ENCODE data around the gene CHRM4. TPM values are rescaled to one million over a fixed set of nuclear protein-coding genes. Genes with fewer than 3 reads are reported as not detected.

The CHRM4 gene
- total and polyA plus RNA-seq, 2 of the 13 experiments (the other 11 are each of a cell fraction or from before 2014, with no cell fraction given), result 0.13 to 0.21 TPM

GRCh38 chr11:46389450-46390330, 1.9 kb downstream of the CHRM4 start (continued):
- no peak for TF ChIP-seq MTA1 (CRISPR knock-in tag; IDR thresholded peaks at IDR 0.05; ENCODE audit: borderline replicate concordance)
- 0 out of 2 replicates have a peak, but pooled peaks have one; percentile 19 for TF ChIP-seq SKIL (CRISPR knock-in tag; IDR thresholded peaks at IDR 0.05; ENCODE audit: borderline replicate concordance)
- TF ChIP-seq ZNF296 (CRISPR knock-in tag; conservative IDR thresholded peaks at IDR 0.05), result peak; percentile 15; the same call in 1 of the 2 replicates
- TF ChIP-seq ZNF318 (CRISPR knock-in tag; IDR thresholded peaks at IDR 0.05), result no peak
- TF ChIP-seq ARNTL (CRISPR knock-in tag; IDR thresholded peaks at IDR 0.05), result no peak
- TF ChIP-seq ZNF598 (CRISPR knock-in tag; IDR thresholded peaks at IDR 0.05; ENCODE audit: borderline replicate concordance), result peak; percentile 74; the same call in 1 of the 2 replicates
- no peak; the same call in 1 of the 2 replicates for TF ChIP-seq EHMT2 (IDR thresholded peaks at IDR 0.05; ENCODE audit: borderline replicate concordance, low read depth, low read length)
- TF ChIP-seq ZNF138 (CRISPR knock-in tag; IDR thresholded peaks at IDR 0.05; ENCODE audit: low read depth), result no peak
- no peak for TF ChIP-seq RFX1 (IDR thresholded peaks at IDR 0.05)
- no peak for TF ChIP-seq ZMAT5 (CRISPR knock-in tag; IDR thresholded peaks at IDR 0.05; ENCODE audit: borderline replicate concordance, low read depth)
- TF ChIP-seq CENPX (CRISPR knock-in tag; IDR thresholded peaks at IDR 0.05), result no peak
- TF ChIP-seq ZNF569 (CRISPR knock-in tag; IDR thresholded peaks at IDR 0.05; ENCODE audit: borderline replicate concordance), result no peak
- TF ChIP-seq ZNF891 (CRISPR knock-in tag; IDR thresholded peaks at IDR 0.05), result no peak
- TF ChIP-seq ZNF430 (CRISPR knock-in tag; IDR thresholded peaks at IDR 0.05), result 0 out of 2 replicates have a peak, but pooled peaks have one; percentile 2
- no peak for TF ChIP-seq TOPORS (CRISPR knock-in tag; IDR thresholded peaks at IDR 0.05)
- no peak for TF ChIP-seq ZNF713 (CRISPR knock-in tag; IDR thresholded peaks at IDR 0.05)
- no peak for TF ChIP-seq ERF (CRISPR knock-in tag; IDR thresholded peaks at IDR 0.05)
- no peak for TF ChIP-seq NCOA5 (CRISPR knock-in tag; IDR thresholded peaks at IDR 0.05)
- TF ChIP-seq ZNF264 (CRISPR knock-in tag; IDR thresholded peaks at IDR 0.05), result no peak
